Measurements from ENCODE around the gene TRMT1. TPM values are rescaled to one million over a fixed set of nuclear protein-coding genes. Genes with fewer than 3 reads are reported as not detected.

The TRMT1 gene
- total RNA-seq, 1 experiment from 2014 or later, result 91.8 TPM

GRCh38 chr19:13079542-13079986 lies 37.0 kb downstream of the TRMT1 start:
- Histone ChIP-seq H3K9ac (ENCODE audit: low read length) (no peak overlapping the region), H3K4me1 (ENCODE audit: insufficient read depth, low read length) (peaks cover 6% of the 10 kb centered on the region), H3K4me2 (ENCODE audit: low read length) (no peak overlapping the region), H3F3A (ENCODE audit: low read length, unreplicated experiment) (no peaks in the 10 kb centered on the region), H3K4me3 (ENCODE audit: low read length) (no peak overlapping the region), H3K9me2 (replicated peaks; ENCODE audit: low read length) (no peaks in the 10 kb centered on the region), H3K9me3 (ENCODE audit: low read length) (no peaks in the 10 kb centered on the region), H3K27ac (ENCODE audit: low read length) (no peak overlapping the region), H3K36me3 (ENCODE audit: low read depth, low read length) (peaks cover 32% of the 10 kb centered on the region; the same call in 1 of the 2 replicates), H3K79me2 (ENCODE audit: low read length) (no peaks in the 10 kb centered on the region), H4K20me1 (ENCODE audit: low read length) (no peaks in the 10 kb centered on the region), H3K27me3 (ENCODE audit: low read length) (no peaks in the 10 kb centered on the region), H2AFZ (ENCODE audit: low read length) (no peak overlapping the region)
- no TSS peak for BruUV-seq (replicated peaks)
- ChIA-PET CTCF (interaction anchor here (0.6 kb wide), 1 partner anchor 112 kb away, joined by 4 read pairs; no protein-coding TSS in a partner anchor), POLR2A (ENCODE audit: unreplicated experiment) (no interaction called here)
- DNase-seq, result no peak
- intact Hi-C loops (cut with micrococcal nuclease), result no loop called here
- peak; percentile 43 for ATAC-seq
- TF ChIP-seq EZH2 (IDR thresholded peaks at IDR 0.05; ENCODE audit: low read length, unreplicated experiment) (no peak), CTCF (conservative IDR thresholded peaks at IDR 0.05; ENCODE audit: low read depth, low read length) (no peak), EZH2phosphoT487 (IDR thresholded peaks at IDR 0.05; ENCODE audit: borderline replicate concordance, low read length) (no peak)

- Histone ChIP-seq H3K36me3 (ENCODE audit: low read depth, low read length) (peaks cover 31% of the 10 kb centered on the region; the same call in 1 of the 2 replicates), H3F3A (ENCODE audit: low read length, unreplicated experiment) (no peaks in the 10 kb centered on the region), H3K9me2 (replicated peaks; ENCODE audit: low read length) (no peaks in the 10 kb centered on the region), H4K20me1 (ENCODE audit: low read length) (no peaks in the 10 kb centered on the region), H3K9me3 (ENCODE audit: low read length) (no peaks in the 10 kb centered on the region), H3K9ac (ENCODE audit: low read length) (no peak overlapping the region), H3K4me3 (ENCODE audit: low read length) (no peak overlapping the region), H3K4me2 (ENCODE audit: low read length) (no peak overlapping the region), H3K27ac (ENCODE audit: low read length) (no peak overlapping the region), H3K79me2 (ENCODE audit: low read length) (no peaks in the 10 kb centered on the region), H2AFZ (ENCODE audit: low read length) (no peak overlapping the region), H3K27me3 (ENCODE audit: low read length) (no peaks in the 10 kb centered on the region), H3K4me1 (ENCODE audit: insufficient read depth, low read length) (peaks cover 6% of the 10 kb centered on the region)
- ATAC-seq, result peak; percentile 22
- intact Hi-C loops (cut with micrococcal nuclease), result no loop called here
- DNase-seq, result no peak
- no TSS peak for BruUV-seq (replicated peaks)
- POLR2A ChIA-PET (ENCODE audit: unreplicated experiment), result no interaction called here
- CTCF ChIA-PET, result interaction anchor here (0.6 kb wide), 1 partner anchor 24 kb away, joined by 3 read pairs; no protein-coding TSS in a partner anchor
- TF ChIP-seq CTCF (conservative IDR thresholded peaks at IDR 0.05; ENCODE audit: low read depth, low read length) (no peak), EZH2phosphoT487 (IDR thresholded peaks at IDR 0.05; ENCODE audit: borderline replicate concordance, low read length) (no peak), EZH2 (IDR thresholded peaks at IDR 0.05; ENCODE audit: low read length, unreplicated experiment) (no peak)
Observed at GRCh38 chr19:13078897-13079541, 37.5 kb downstream of the TRMT1 start.

GRCh38 chr19:13078381-13078780 lies 38.2 kb downstream of the TRMT1 start:
- no peak overlapping the region for H2AFZ ChIP-seq (ENCODE audit: low read length)
- peaks cover 6% of the 10 kb centered on the region for H3K4me1 ChIP-seq (ENCODE audit: insufficient read depth, low read length)
- H3K9ac ChIP-seq (ENCODE audit: low read length), result no peak overlapping the region
- TF ChIP-seq CTCF (conservative IDR thresholded peaks at IDR 0.05; ENCODE audit: low read depth, low read length) (no peak), EZH2phosphoT487 (IDR thresholded peaks at IDR 0.05; ENCODE audit: borderline replicate concordance, low read length) (no peak), EZH2 (IDR thresholded peaks at IDR 0.05; ENCODE audit: low read length, unreplicated experiment) (no peak)
- no peak for DNase-seq
- ChIA-PET CTCF (interaction anchor here (0.6 kb wide), 2 partner anchors 23 to 37 kb away, joined by 3 read pairs; no protein-coding TSS in a partner anchor), POLR2A (ENCODE audit: unreplicated experiment) (no interaction called here)
- no peaks in the 10 kb centered on the region for H3K79me2 ChIP-seq (ENCODE audit: low read length)
- no peaks in the 10 kb centered on the region for H3K27me3 ChIP-seq (ENCODE audit: low read length)
- H3F3A ChIP-seq (ENCODE audit: low read length, unreplicated experiment), result no peaks in the 10 kb centered on the region
- no peaks in the 10 kb centered on the region for H4K20me1 ChIP-seq (ENCODE audit: low read length)
- no peaks in the 10 kb centered on the region for H3K9me3 ChIP-seq (ENCODE audit: low read length)
- H3K36me3 ChIP-seq (ENCODE audit: low read depth, low read length), result peaks cover 35% of the 10 kb centered on the region; the same call in 1 of the 2 replicates
- no TSS peak for BruUV-seq (replicated peaks)
- H3K9me2 ChIP-seq (replicated peaks; ENCODE audit: low read length), result no peaks in the 10 kb centered on the region
- no peak overlapping the region for H3K4me3 ChIP-seq (ENCODE audit: low read length)
- no peak for ATAC-seq
- intact Hi-C loops (cut with micrococcal nuclease), result no loop called here
- no peak overlapping the region for H3K27ac ChIP-seq (ENCODE audit: low read length)
- no peak overlapping the region for H3K4me2 ChIP-seq (ENCODE audit: low read length)

Measured in PC-3 (cell line).